Peyer's patch (tissue), 4 donors: ENCODE data around the gene ACAA2. TPM values are rescaled to one million over a fixed set of nuclear protein-coding genes. Genes with fewer than 3 reads are reported as not detected.

Experiments used
- DNase-seq, 3 donors: peaks; one replicate each; pipeline ENCODE4 v3.0.0-alpha.2; 2017 to 2019
- H3K27ac ChIP-seq, 4 donors: fragments of 200-600 bp; sonication (generic); one replicate each; pipeline ENCODE4 v1.5.1; 2016 to 2019
- H3K27me3 ChIP-seq, 2 donors: fragments of 200-600 bp; sonication (generic); one replicate each; pipeline ENCODE4 v1.5.1; 2019
- H3K36me3 ChIP-seq, 3 donors: fragments of 200-600 bp; sonication (generic); one replicate each; pipeline ENCODE4 v1.5.1; 2016 to 2019
- H3K4me1 ChIP-seq, 4 donors: fragments of 200-600 bp; sonication (generic); one replicate each; pipeline ENCODE4 v1.5.1; 2016 to 2019
- H3K4me3 ChIP-seq, 4 donors: fragments of 200-600 bp; sonication (generic); 1 replicate in 3 of 4; 2 replicates in 1 of 4; pipeline ENCODE4 v1.5.1; 2016 to 2019; ENCODE audit warnings: mild to moderate bottlenecking in 1 of 4
- H3K9me3 ChIP-seq, 4 donors: fragments of 200-600 bp; sonication (generic); one replicate each; pipeline ENCODE4 v1.5.1; 2016 to 2019; ENCODE audit warnings: mild to moderate bottlenecking in 1 of 4
- POLR2A ChIP-seq, 2 donors: fragments of 450-650 bp; IDR thresholded peaks; one replicate each; pipeline ENCODE4 v1.5.1; 2017; ENCODE audit warnings: antibody characterized with exemption in 2 of 2, mild to moderate bottlenecking in 2 of 2, moderate library complexity in 2 of 2
- total RNA-seq, 4 donors: library from RNA; depleted of rRNA; stranded (reverse); fragments of >200 nt; gene quantifications; one replicate each; pipeline ENCODE4 v1.1.0, GENCODE V29; 2016
- TF ChIP-seq, protein P1 (sequence below), 6 experiments: fragments of 450-650 bp in 4 of 6; fragments of 200-600 bp in 2 of 6; sonication (generic) in 1 of 6; IDR thresholded peaks; one replicate each; pipeline ENCODE4 v1.5.1; 2017 to 2019; ENCODE audit warnings: antibody characterized with exemption in 6 of 6, mild to moderate bottlenecking in 3 of 6, moderate library complexity in 1 of 6

ACAA2 gene
- total RNA-seq, 4 donors from 2014 or later, result 97.4 to 257 (median 143) TPM

DNA sequence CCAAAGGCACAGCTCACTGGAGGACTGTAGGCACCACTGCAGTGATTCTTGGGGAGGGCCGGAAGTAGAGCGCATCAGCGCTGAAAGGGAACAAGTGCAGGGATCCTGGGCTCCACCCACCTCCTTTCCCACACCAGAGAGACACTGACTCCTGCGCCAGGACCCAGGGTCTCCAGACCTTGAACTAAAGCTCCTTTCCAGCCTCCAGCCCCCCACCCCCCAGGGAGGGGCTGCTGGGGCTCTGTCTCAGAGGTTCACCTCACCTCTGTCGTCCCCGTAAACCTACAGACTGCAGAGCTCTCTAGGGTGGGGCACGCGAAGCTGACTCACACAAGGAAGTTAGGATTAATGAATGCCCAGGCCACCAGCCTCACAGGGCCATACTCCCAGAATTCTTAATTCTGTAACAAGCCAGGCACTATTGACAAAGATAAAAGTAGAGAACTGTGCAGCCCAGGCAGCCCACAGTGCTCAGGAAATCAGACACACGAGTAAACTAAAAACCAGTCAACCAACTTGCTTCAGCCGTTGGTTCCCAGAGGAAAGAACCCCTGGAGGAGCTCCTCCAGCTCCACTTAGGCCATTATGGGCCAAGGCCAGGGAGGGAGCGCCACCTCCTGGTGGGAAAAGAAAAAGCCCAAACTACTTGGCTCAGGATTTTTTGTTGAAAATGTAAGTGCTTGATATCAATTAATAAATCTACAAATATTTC is 45.1 kb upstream of the ACAA2 start:
- peak overlapping the region in 2 of 4 donors; percentile 12 to 28 for H3K4me3 ChIP-seq
- H3K9me3 ChIP-seq, result no peaks in the 10 kb centered on the region

DNA sequence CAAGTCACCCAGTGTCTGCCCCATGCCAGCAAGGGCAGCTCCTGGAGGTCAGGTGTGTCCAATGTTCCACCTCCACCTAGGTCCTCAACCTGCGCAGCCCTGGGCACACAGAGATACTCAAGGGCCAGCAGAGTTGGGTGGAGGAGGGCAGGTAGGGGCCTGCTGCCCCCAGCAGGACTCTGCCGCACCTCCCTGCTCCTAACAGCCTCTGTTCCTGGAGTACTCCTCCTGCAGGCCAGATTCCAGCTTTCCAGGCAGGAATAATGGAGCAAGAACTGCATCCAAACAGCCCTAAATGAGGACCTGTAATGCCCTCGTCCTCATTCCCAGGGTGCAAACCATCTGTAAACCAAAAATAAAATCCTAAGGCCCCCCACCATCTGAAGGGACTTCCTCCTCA is 44.4 kb upstream of the ACAA2 start:
- Histone ChIP-seq H3K9me3 (no peaks in the 10 kb centered on the region), H3K27ac (peak overlapping the region in 3 of 4 donors; percentile 64 to 95 (median 87)), H3K36me3 (peaks cover 0 to 11% (median 0%) of the 10 kb centered on the region in 3 donors), H3K4me3 (no peak overlapping the region), H3K27me3 (no peaks in the 10 kb centered on the region), H3K4me1 (peaks cover 0 to 22% (median 3%) of the 10 kb centered on the region in 4 donors)
- TF ChIP-seq POLR2A (IDR thresholded peaks at IDR 0.05), result no peak
- TF ChIP-seq, protein P1, sequence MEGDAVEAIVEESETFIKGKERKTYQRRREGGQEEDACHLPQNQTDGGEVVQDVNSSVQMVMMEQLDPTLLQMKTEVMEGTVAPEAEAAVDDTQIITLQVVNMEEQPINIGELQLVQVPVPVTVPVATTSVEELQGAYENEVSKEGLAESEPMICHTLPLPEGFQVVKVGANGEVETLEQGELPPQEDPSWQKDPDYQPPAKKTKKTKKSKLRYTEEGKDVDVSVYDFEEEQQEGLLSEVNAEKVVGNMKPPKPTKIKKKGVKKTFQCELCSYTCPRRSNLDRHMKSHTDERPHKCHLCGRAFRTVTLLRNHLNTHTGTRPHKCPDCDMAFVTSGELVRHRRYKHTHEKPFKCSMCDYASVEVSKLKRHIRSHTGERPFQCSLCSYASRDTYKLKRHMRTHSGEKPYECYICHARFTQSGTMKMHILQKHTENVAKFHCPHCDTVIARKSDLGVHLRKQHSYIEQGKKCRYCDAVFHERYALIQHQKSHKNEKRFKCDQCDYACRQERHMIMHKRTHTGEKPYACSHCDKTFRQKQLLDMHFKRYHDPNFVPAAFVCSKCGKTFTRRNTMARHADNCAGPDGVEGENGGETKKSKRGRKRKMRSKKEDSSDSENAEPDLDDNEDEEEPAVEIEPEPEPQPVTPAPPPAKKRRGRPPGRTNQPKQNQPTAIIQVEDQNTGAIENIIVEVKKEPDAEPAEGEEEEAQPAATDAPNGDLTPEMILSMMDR (IDR thresholded peaks at IDR 0.05), result peak in 2 of 6 experiments; percentile 12 to 29
- no peak for DNase-seq

More for the DNA sequence above, 45.1 kb upstream of the ACAA2 start:
- Histone ChIP-seq H3K27ac (peak overlapping the region in 3 of 4 donors; percentile 64 to 95 (median 87)), H3K36me3 (peaks cover 0 to 6% (median 0%) of the 10 kb centered on the region in 3 donors), H3K27me3 (no peaks in the 10 kb centered on the region), H3K4me1 (peaks cover 0 to 22% (median 3%) of the 10 kb centered on the region in 4 donors)
- peak in 1 of 2 donors; percentile 32 for TF ChIP-seq POLR2A (IDR thresholded peaks at IDR 0.05)
- TF ChIP-seq, protein P1 (IDR thresholded peaks at IDR 0.05), result peak; percentile 25 to 98 (median 92)
- peak; percentile 18 to 85 (median 82) for DNase-seq

GRCh38 chr18:49856496-49856895 is 43.2 kb upstream of the ACAA2 start:
- Histone ChIP-seq H3K9me3 (no peaks in the 10 kb centered on the region), H3K36me3 (peaks cover 0 to 11% (median 0%) of the 10 kb centered on the region in 3 donors)
- no peak for DNase-seq

DNA sequence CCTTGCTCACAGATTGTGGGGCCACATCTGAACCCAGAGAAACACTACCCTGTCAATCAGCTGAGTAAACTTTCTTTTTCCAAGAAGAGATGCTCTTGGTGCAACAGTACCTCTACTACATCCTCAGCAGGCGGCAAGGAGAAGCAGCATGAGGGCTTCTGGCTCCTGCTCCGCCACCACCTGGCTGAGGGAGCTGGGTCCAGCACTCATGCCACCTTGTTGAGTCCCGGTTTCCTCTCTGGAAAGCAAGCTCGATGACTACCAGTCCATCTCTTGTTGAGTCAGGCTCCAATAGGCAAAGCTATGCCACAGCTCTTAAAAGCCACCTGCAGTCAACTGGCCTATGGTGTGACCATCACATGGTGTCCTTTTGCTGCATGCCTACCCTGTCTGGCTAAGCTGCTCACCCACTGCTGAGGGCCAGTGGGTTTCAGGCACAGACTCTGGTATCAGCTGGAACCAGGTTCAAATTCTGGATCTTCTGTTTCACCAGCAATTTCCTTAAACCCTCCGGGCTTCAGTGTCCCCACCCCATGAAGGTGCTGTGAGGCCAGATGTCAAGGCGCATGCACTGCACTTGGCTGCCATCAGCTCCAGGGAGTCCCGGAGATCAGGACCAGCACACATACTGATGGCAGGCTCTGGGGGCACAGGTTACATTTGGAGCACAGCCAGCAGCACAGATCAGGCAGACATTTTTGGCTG is 42.5 kb upstream of the ACAA2 start:
- H3K27me3 ChIP-seq, result no peaks in the 10 kb centered on the region
- no peak for TF ChIP-seq POLR2A (IDR thresholded peaks at IDR 0.05)
- TF ChIP-seq, protein P1 (IDR thresholded peaks at IDR 0.05), result no peak
- peaks cover 0 to 22% (median 3%) of the 10 kb centered on the region in 4 donors for H3K4me1 ChIP-seq
- no peak for DNase-seq
- H3K27ac ChIP-seq, result no peak overlapping the region
- no peak overlapping the region for H3K4me3 ChIP-seq
- peaks cover 0 to 11% (median 0%) of the 10 kb centered on the region in 3 donors for H3K36me3 ChIP-seq
- no peaks in the 10 kb centered on the region for H3K9me3 ChIP-seq

More at GRCh38 chr18:49856496-49856895, 43.2 kb upstream of the ACAA2 start:
- Histone ChIP-seq H3K27ac (no peak overlapping the region), H3K4me3 (no peak overlapping the region), H3K27me3 (no peaks in the 10 kb centered on the region), H3K4me1 (peaks cover 0 to 22% (median 3%) of the 10 kb centered on the region in 4 donors)
- TF ChIP-seq POLR2A (IDR thresholded peaks at IDR 0.05), result no peak
- TF ChIP-seq, protein P1 (IDR thresholded peaks at IDR 0.05), result no peak

GRCh38 chr18:49854681-49855080 is 41.3 kb upstream of the ACAA2 start:
- no peak for DNase-seq
- H3K9me3 ChIP-seq, result no peaks in the 10 kb centered on the region
- peaks cover 0 to 18% (median 3%) of the 10 kb centered on the region in 4 donors for H3K4me1 ChIP-seq
- no peaks in the 10 kb centered on the region for H3K27me3 ChIP-seq
- H3K36me3 ChIP-seq, result peaks cover 0 to 11% (median 0%) of the 10 kb centered on the region in 3 donors
- no peak overlapping the region for H3K27ac ChIP-seq
- H3K4me3 ChIP-seq, result no peak overlapping the region
- TF ChIP-seq, protein P1 (IDR thresholded peaks at IDR 0.05), result no peak
- no peak for TF ChIP-seq POLR2A (IDR thresholded peaks at IDR 0.05)
